ENCODE measurements around the gene SLC1A4.
"Not testable (repeated sequence)": the region's sequence is repeated elsewhere in the genome, so short reads cannot be mapped to it uniquely, and the experiment has no call there.

The SLC1A4 gene

DNA sequence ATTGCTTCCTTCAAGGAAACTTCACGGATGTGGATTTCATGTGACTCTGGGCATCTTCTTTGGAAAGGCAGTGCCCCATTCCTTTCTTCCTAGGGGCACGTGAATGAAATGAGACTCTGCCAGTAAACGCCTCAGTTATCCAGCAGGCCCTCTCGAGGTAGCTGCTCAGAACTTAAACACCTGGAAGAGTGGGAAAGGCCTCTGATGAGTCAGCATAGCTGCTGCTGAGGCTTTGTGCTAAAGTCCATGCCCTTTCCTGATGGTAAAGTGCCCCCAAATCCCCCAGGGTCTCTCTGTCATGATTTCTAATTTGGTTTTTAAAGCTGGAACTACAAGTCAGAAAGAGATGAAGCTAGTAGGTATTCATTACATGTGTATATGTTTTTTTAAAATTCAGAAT is 3.8 kb downstream of the SLC1A4 start:
- DNase-seq (ENCODE audit: low read depth), result no peak

DNA sequence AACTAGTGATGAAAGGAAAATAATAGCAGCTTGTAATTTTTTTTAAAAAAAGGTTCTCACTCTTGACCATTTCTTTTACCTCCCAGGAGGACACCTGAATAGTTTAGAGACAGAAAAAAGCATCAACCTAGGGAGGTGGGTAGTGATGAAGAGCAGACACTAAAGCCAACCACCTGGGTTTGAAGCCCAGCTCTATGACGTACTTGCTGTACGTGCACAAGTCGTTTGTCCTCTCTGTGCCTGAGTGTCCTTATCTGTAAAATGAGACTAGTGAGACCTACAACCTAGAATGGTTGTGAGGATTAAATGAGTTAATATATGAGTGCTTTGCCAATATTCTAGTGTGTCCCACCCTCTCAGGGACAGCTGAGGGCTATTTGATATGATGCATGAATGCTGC is 5.8 kb downstream of the SLC1A4 start:
- no peak for DNase-seq (ENCODE audit: low read depth)

DNA sequence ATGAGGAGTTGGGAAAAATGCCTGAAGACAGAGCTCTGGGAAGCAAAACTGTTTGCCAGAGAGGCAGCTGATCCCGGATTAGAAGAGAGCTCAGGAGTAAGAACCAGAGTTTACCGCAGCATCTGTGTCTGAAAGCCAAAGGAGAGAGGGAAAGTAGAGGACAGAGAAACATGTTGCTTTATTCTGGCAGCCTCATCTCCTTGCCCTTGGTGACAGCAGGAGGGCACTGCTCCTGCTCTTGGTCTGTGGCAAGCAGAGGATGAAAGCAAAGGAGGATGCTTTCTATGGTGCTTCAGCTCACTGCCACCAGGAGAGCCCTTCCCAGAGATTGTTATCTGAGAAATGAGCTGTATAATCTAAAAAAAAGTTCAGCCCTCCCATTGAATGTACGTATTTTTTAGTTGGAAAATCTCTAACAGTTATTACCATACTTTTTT is 7.7 kb downstream of the SLC1A4 start:
- DNase-seq (ENCODE audit: low read depth), result no peak

DNA sequence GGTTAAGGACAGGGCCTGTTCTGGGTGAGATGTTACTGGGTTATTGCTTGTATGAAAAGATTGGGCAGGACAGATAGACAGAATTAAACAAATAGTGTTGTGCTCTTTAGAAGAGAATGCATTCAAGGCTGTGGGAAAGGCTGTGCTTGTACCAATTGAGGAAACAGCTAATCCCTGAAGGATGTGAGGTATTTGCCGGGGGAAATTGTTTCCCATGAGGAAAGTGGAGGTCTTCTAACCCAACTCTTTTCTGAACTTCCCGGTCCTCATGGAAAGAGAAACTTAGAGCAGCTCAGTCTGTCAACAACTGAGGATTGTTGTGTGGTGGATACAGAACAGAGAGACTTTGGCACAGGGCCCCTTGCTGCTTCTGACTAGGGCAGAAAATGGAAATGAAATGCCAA is 9.5 kb downstream of the SLC1A4 start:
- no peak for DNase-seq (ENCODE audit: low read depth)

DNA sequence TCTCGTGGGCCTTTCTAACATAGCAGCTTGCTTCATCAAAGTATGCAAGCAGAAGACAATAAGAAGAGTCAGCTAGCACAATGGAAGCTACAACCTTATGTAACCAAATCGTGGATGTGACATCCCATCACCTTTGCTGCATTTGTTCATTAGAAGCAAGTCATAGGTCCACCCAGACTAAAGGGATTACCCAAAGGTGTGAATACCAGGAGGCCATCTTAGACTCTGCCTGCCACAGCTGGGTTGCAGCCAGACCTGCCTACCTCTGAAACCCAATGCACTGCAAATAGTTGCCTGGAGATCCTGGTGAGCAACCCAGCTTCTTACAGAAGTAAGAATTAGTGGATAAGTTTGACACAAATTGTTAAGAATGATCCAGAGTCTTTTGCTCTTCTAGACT is 10.6 kb downstream of the SLC1A4 start:
- no peak for DNase-seq (ENCODE audit: low read depth)

DNA sequence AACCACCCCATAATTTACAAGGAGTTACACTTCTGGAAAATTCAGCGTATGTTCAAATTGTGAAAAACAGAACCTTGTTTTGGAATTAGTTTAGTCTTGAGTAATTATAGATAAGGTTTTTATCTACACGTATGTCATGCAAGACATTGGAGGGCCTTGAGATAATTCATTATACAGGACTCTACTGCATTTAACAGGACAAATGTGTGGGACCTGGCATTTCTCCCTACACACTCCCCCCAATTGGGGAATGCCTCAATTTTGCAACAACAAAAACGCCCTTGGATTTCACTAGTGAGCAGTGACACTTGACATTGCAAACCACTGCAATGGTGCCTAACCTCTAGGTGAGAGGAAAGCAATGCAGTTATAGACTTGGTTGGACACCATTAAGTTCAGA is 11.4 kb downstream of the SLC1A4 start:
- DNase-seq (ENCODE audit: low read depth), result no peak

DNA sequence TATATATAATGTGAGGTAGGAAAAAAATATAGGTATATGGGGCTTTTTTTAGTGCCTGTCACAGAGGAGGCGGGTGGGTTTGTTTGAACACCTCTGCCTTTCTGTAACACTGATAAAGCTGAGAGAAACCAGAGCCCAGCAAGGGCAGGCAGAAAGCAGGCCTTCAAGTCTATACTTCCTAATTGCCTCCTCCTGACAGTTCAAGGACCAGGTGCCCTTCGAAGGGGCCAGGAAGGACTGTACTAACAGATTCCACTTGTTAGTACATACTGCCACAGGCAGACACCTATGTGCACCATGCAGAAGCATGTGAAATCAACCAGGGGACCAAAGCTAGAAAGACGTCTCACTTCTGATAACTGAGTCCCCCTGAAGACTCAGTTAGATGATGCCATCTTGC is 13.8 kb downstream of the SLC1A4 start:
- DNase-seq (ENCODE audit: low read depth), result no peak

DNA sequence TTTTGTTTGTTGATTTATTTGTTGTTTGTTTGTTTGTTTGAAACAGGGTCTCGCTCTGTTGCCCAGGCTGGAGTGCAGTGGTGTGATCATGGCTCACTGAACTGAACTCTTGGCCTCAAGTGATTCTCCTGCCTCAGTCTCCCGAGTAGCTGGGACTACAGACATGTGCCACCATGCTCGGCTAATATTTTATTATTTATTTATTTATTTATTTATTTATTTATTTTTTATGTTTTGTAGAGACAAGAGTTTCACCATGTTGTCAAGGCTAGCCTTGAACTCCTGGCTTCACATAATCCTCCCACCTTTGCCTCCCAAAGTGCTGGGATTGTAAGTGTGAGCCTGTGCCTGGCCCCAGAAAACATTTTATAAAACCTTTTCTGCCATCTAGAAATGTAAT is 15.0 kb downstream of the SLC1A4 start:
- DNase-seq (ENCODE audit: low read depth), result not testable (repeated sequence)

DNA sequence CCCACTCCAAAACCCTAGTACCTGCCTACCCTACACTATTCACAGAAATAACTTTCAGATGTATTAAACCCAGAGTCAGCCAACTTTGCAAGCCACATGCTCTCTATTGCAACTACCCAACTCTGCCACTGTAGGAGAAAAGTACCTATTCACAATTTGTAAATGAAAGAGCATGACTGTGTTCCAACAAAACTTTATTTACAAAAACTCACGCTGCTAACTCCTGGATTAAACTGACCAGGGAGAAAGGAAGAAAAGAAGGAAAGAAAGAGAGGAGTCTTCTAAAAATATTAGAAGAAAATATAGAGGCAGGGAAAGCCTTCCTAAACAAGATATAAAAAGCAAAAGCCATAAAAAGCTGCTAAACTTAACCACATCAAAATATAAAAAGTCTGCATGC is 24.6 kb downstream of the SLC1A4 start:
- DNase-seq (ENCODE audit: low read depth), result no peak

DNA sequence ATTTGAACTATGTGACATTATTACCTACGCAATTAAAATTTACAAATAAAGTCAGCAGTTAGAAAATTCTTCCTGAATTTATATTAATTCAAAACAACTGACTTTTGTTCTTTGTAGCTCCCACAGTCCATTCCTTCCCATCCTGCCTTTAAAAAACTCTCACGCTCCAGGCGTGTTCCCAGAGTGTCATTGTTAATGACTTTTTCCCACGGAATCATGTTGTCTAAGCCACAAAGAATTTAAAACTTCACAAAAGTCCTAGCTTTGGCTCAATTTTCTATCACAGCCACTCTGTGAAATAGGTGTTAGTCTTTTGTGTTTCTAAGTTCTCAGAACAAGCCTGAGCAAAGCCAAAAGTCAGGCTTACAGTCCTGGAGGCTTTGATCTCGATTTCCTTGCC is 26.5 kb downstream of the SLC1A4 start:
- DNase-seq (ENCODE audit: low read depth), result no peak

DNA sequence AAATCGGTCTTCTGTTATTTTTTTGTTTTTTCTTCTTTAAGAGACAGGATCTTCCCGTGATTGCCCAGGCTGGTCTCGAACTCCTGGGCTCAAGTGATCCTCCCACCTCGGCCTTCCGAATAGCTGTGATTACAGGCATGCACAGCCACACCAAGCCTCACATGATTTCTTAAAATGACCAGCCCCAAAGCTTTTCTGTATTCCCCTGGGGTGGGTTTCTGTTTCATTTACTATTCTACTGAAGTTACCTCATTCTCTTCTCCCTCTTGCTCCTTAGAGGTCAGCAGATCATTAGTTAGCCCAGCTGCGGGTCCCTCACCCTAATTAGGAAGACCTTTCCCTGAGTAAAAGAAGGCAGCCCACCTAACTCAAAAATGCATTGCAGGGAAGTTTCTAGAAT is 27.6 kb downstream of the SLC1A4 start:
- DNase-seq (ENCODE audit: low read depth), result no peak

DNA sequence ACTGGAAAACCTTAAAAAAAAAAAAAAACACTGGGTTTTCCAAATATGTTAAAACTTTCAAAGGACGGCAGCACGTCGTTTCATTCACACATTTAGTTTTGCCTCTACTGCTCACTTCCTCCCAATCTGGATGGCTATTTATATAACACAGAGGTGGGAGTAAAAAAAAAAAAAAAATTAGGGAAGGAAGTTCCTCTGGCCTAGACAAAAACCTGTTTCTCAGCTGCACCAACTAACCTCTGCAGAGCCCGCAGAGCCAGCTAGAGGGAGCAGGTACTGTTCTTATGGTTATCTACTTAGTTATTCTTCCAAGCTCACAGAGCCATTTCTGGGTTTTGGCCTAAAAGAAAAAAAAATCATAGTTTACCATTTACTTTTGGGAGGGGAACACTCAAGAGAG is 28.1 kb downstream of the SLC1A4 start:
- DNase-seq (ENCODE audit: low read depth), result no peak

DNA sequence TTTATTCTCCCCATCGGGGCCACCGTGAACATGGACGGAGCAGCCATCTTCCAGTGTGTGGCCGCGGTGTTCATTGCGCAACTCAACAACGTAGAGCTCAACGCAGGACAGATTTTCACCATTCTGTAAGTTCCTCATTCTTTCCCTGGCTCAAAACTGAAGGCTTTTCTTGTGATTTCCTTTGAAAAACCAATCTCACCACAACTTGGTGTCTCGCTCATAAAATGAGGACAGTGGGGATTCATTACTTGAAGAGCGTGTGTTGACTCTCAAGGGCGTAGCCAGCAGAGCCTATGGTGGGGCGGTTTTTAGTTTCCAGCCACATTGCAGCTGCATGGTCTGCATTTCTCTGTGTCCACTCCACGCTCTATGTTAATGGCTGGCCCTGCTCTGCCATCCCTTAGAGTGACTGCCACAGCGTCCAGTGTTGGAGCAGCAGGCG is 29.0 kb downstream of the SLC1A4 start:
- no peak for DNase-seq (ENCODE audit: low read depth)

DNA sequence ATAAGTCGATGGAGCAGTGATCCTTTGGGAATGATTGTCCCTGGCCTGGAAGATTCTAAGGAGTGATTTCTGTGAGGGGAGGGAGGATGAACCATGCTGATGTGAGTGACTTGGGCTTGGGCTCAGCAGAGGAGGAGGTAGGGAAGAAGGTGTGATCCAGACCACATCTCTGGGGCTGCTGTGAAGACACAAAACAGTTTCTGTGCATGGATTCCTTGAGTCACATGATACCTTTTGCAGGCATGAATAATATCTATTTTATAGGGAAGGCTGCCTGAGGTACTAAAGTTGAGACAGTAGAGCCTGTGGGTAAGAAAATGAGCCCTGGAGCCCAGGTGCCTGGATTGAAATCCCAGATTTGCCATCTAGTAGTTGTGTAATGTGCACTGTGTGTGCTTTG is 29.8 kb downstream of the SLC1A4 start:
- DNase-seq (ENCODE audit: low read depth), result no peak

DNA sequence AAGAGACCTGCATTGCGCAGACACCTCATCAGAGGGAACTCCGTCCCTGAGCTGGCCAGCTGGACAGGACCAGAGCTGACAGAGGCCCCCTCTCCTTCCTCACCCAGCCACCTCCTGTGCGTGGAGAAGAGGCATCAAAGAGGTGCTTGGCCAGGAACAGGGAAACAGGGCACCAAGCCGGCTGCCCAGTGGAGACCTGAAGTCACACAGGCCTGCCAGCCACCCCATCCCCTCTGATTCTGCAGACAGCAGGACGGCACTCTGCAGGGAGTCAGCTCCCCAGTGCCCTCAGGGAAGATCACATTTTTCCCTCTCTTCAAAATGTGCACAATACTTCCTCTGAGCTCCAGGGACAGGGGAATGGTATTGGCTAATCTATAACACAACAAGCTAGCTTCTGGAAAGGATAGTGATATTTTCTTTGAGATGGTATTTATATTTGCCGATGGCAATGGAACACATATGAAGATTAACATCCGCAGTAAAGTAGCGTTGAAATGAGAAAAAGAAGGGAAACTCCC is 30.5 kb downstream of the SLC1A4 start:
- no peak for DNase-seq (ENCODE audit: low read depth)

DNA sequence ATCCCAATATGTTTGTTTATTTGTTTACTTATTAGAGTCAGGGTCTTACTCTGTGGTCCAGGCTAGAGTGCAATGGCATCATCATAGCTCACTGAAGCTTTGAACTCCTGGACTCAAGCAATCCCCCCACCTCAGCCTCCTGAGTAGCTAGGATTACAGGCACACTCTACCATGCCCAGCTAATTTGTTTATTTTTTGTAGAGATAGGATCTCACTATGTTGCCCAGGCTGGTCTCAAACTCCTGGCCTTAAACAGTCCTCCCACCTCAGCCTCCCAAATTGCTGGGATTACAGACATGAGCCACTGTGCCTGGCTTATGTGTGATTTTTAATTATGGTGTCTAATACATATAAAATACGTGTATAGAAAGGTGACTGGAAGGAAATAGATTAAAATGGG is 31.1 kb downstream of the SLC1A4 start:
- not testable (repeated sequence) for DNase-seq (ENCODE audit: low read depth)

DNA sequence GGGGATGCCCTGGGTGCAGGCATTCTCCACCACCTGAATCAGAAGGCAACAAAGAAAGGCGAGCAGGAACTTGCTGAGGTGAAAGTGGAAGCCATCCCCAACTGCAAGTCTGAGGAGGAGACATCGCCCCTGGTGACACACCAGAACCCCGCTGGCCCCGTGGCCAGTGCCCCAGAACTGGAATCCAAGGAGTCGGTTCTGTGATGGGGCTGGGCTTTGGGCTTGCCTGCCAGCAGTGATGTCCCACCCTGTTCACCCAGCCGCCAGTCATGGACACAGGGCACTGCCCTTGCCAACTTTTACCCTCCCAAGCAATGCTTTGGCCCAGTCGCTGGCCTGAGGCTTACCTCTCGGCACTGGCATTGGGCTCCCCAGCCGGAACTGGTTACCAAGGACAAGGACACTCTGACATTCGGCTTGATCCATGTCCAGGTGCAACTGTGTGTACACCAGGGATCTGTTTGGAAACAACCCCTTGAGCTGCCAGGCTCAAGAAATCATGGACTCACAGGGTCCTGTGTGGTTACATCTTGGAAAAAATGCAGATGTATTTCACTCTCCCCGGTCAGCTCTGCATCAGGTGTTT is 31.8 kb downstream of the SLC1A4 start:
- no peak for DNase-seq (ENCODE audit: low read depth)

DNA sequence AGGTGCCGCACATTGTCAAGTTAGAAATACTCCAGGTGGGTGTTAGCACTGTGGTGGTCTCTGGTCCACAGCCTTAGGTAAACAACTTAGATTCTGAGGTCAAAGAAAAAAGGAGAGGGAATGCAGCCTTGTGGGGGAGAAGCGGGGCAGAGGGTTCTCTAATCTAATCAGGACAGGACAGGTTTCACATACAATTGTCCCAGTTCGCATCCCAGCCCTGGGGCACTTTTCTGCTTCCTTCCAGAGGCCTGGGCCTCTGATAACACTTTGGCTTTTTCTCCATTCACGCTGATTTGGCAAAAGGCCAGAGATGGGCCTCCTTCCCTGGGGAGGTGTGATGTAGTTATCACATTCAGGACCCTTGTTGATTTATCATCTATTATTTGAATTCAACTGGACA is 32.5 kb downstream of the SLC1A4 start:
- DNase-seq (ENCODE audit: low read depth), result no peak

DNA sequence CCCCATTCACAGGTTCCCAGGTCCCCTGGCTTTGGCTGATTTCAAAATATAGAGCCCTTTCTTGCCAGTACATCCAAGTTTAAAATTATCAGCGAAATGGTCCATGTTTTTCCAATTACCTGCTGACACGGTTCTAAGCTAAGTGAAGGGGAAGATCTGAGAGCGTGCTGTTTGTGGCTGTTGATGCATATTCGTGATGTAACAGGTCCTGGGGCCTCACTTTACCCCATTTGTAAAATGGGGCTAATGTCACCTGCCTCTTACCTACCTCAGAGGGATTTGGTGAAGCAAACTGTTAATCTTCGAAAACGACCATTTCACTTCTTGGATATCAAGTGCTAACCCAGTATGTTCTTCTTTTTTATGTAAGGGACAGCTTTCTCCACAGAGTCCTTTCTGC is 33.0 kb downstream of the SLC1A4 start:
- no peak for DNase-seq (ENCODE audit: low read depth)

DNA sequence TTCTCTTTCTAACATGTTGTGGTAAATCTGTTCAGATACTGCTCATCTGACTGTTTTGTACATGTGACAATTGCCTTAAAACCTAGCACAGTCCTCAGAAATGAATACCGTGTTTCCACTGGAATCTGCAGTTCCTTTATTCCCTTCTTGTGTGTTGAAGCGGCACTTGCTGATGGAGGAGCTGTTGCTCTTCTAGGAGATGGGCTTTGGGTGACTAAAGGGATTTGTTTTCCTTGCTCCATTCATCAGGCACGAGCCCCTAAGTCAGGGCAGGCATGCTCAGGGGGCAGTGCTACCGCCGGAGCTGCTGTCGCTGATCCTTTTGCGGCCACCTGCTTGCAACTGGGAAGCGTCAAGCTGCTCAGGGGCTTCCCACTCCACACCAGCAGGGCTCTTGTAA is 34.5 kb downstream of the SLC1A4 start:
- DNase-seq (ENCODE audit: low read depth), result no peak

DNA sequence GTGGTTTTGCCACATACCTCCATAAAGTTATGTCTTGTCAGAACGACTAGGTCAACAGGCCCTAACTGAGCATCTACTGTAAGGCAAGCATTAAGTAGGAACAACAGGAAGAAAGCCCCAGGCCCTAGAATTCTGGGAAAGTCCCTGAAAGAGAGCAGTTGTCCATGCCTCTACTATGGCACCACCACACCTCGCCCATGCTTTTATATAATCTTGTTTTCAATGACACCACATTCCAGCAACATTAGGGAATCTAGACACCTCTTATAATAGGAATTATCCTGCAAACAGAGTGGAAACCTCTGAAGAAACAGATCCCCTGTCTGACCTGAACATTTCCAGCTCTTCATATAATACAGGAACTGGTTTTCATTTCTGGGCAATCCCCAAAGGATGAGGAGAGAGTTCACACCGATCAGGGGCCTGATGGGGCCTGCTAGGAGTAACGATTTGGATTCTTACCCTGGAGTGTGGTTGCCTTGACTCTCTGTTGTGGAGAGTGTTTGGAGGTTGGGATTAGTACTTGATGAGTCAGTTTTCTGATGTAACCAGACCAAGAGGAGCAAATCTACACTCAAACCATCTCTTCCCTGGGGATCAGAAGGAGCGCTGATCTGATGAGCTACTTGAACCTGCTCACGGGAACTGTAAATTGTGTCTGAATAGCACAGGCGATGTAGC is 35.1 kb downstream of the SLC1A4 start:
- DNase-seq (ENCODE audit: low read depth), result no peak

DNA sequence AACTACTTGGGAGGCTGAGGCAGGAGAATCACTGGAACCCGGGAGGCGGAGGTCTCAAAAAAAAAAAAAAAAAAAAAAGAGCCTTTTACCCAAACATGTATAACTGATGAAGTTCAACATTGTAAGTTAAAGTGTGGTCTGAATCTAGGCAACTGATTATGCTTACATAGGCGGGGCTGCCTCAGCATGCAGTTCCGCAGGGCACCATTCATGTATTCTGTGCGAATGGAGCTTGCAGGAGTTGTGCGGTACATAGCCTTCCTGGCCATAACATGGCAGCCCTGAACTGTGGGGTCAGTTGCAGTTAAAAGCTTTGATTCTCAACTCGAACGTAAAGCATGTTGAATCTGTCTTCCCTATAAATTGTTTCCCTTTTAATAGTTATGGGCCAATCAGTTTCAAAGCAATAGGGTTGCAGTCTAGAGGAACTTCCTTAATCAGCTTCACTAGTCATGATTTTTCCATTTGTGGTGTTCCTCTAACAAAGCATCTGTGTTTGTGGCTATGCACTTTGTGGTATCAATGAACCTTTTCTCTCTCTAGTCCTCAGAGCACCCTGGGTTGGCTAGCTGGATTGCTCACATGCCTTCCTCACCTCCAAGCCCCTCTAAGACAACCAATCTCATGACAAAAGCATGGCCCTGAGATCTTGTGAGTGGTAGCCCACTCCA is 36.4 kb downstream of the SLC1A4 start:
- no peak for DNase-seq (ENCODE audit: low read depth)

DNA sequence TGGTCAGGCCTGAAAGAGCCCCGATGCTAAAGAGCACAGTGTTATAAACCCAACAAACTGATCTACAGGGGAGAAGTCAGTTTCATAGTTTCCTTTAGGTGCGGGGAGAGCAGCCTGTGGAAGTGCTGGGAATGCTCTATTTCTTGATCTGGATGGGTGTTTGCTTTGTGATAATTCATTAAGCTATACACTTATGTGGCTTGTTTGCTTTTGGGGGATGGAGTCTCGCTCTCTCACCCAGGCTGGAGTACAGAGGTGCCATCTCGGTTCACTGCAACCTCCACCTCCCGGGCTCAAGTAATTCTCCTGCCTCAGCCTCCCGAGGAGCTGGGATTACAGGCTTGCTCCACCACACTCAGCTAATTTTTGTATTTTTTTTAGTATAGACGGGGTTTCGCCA is 37.0 kb downstream of the SLC1A4 start:
- DNase-seq (ENCODE audit: low read depth), result no peak

All from T follicular helper cell (primary cell).